Activated CD4-positive, alpha-beta memory T cell treated with anti-CD3 and anti-CD28 coated beads, Interleukin-2, amount 10 ng/mL, durations not matched to agents 7 days and 5 days (primary cell): Measurements from ENCODE around the gene PSME3IP1. TPM values are rescaled to one million over a fixed set of nuclear protein-coding genes. Genes with fewer than 3 reads are reported as not detected.

ENCODE experiments used
- CTCF ChIA-PET: fragments of 350-600 bp; sonication (Branson Sonifier 250); formaldehyde crosslinking; loops from one replicate; lab custom pipeline; 2021; ENCODE audit warnings: antibody characterized with exemption, inconsistent platforms; lab: Charles Lee
- POLR2A ChIA-PET: fragments of 350-600 bp; sonication (Branson Sonifier 250); formaldehyde crosslinking; loops from one replicate; lab custom pipeline; 2021; ENCODE audit warnings: antibody characterized with exemption; lab: Charles Lee
- DNase-seq: peaks from one replicate; pipeline ENCODE4 v3.0.0-alpha.2; 2020
- H3K27ac Mint-ChIP-seq: one replicate; pipeline ENCODE4 v1.8.0; 2021; ENCODE audit warnings: mild to moderate bottlenecking, mixed read lengths
- H3K27me3 Mint-ChIP-seq: one replicate; pipeline ENCODE4 v1.8.0; 2021; ENCODE audit warnings: mixed read lengths
- H3K36me3 Mint-ChIP-seq: one replicate; pipeline ENCODE4 v1.8.0; 2021; ENCODE audit warnings: low read depth, mixed read lengths
- H3K4me1 Mint-ChIP-seq: one replicate; pipeline ENCODE4 v1.8.0; 2021; ENCODE audit warnings: mixed read lengths
- H3K4me3 Mint-ChIP-seq: one replicate; pipeline ENCODE4 v1.8.0; 2021; ENCODE audit warnings: mild to moderate bottlenecking, mixed read lengths
- H3K9me3 Mint-ChIP-seq: one replicate; pipeline ENCODE4 v1.8.0; 2021; ENCODE audit warnings: mixed read lengths
- total RNA-seq, 2 experiments: library from RNA; stranded (reverse); gene quantifications; one replicate each; pipeline ENCODE4 v1.2.3, GENCODE V29; 2021

PSME3IP1 gene
- total RNA-seq, 2 experiments from 2014 or later = 112 to 115 TPM

- Mint-ChIP-seq H3K36me3 (peaks cover 72% of the 10 kb centered on the region), H3K9me3 (no peaks in the 10 kb centered on the region), H3K4me1 (peaks cover 15% of the 10 kb centered on the region), H3K4me3 (no peak overlapping the region), H3K27ac (no peak overlapping the region), H3K27me3 (no peaks in the 10 kb centered on the region)
- ChIA-PET POLR2A (interaction anchor here (1.1 to 1.2 kb wide), 2 partner anchors 63 to 223 kb away, joined by 4 to 6 read pairs; no protein-coding TSS in a partner anchor), CTCF (no interaction called here)
- no peak for DNase-seq
Observed at GRCh38 chr16:57156351-57156703, 29.5 kb downstream of the PSME3IP1 start.

- Mint-ChIP-seq H3K27me3 (no peaks in the 10 kb centered on the region), H3K4me1 (peaks cover 13% of the 10 kb centered on the region), H3K36me3 (peaks cover 68% of the 10 kb centered on the region), H3K27ac (no peak overlapping the region), H3K9me3 (no peaks in the 10 kb centered on the region), H3K4me3 (no peak overlapping the region)
- ChIA-PET POLR2A (interaction anchor here (1.1 to 1.2 kb wide), 2 partner anchors 62 to 223 kb away, joined by 4 to 6 read pairs; no protein-coding TSS in a partner anchor), CTCF (interaction anchor here (0.6 to 1.1 kb wide), 2 partner anchors 28 to 63 kb away, joined by 3 read pairs; no protein-coding TSS in a partner anchor)
- DNase-seq = no peak
Observed at GRCh38 chr16:57155702-57156350, 30.0 kb downstream of the PSME3IP1 start.

- ChIA-PET POLR2A (interaction anchor here (1.2 kb wide), 1 partner anchor 11 kb away, joined by 3 read pairs; no protein-coding TSS in a partner anchor), CTCF (no interaction called here)
- no peaks in the 10 kb centered on the region for H3K27me3 Mint-ChIP-seq
- no peak for DNase-seq
- H3K9me3 Mint-ChIP-seq = no peaks in the 10 kb centered on the region
- no peak overlapping the region for H3K27ac Mint-ChIP-seq
- H3K4me1 Mint-ChIP-seq = peaks cover 9% of the 10 kb centered on the region
- H3K4me3 Mint-ChIP-seq = no peak overlapping the region
- peaks cover 53% of the 10 kb centered on the region for H3K36me3 Mint-ChIP-seq
Observed at GRCh38 chr16:57153841-57154240, 32.0 kb downstream of the PSME3IP1 start.

- CTCF ChIA-PET = interaction anchor here (1.4 to 2.2 kb wide), 2 partner anchors 59 to 68 kb away, joined by 4 to 7 read pairs; no protein-coding TSS in a partner anchor
Observed at GRCh38 chr16:57152096-57153093, 33.4 kb downstream of the PSME3IP1 start.

GRCh38 chr16:57151369-57151768 is 34.5 kb downstream of the PSME3IP1 start:
- H3K27me3 Mint-ChIP-seq = no peaks in the 10 kb centered on the region
- peaks cover 35% of the 10 kb centered on the region for H3K36me3 Mint-ChIP-seq
- H3K4me3 Mint-ChIP-seq = no peak overlapping the region
- DNase-seq = no peak
- no peak overlapping the region for H3K27ac Mint-ChIP-seq
- no peaks in the 10 kb centered on the region for H3K9me3 Mint-ChIP-seq
- H3K4me1 Mint-ChIP-seq = peaks cover 10% of the 10 kb centered on the region
- ChIA-PET POLR2A (interaction anchor here (1.3 to 2.7 kb wide), 3 partner anchors 10 to 34 kb away, joined by 3 to 7 read pairs (median 7); partner anchors contain the start of gene PSME3IP1), CTCF (interaction anchor here (1.4 to 2.2 kb wide), 2 partner anchors 58 to 67 kb away, joined by 4 to 7 read pairs; no protein-coding TSS in a partner anchor)

More at GRCh38 chr16:57152096-57153093, 33.4 kb downstream of the PSME3IP1 start:
- H3K36me3 Mint-ChIP-seq = peaks cover 44% of the 10 kb centered on the region
- H3K27ac Mint-ChIP-seq = no peak overlapping the region
- H3K4me3 Mint-ChIP-seq = no peak overlapping the region
- no peaks in the 10 kb centered on the region for H3K9me3 Mint-ChIP-seq
- peaks cover 12% of the 10 kb centered on the region for H3K4me1 Mint-ChIP-seq
- no peak for DNase-seq
- H3K27me3 Mint-ChIP-seq = no peaks in the 10 kb centered on the region
- POLR2A ChIA-PET = interaction anchor here (1.0 to 2.7 kb wide), 6 partner anchors 9 to 34 kb away, joined by 3 to 7 read pairs (median 4); partner anchors contain the start of gene PSME3IP1

GRCh38 chr16:57150682-57151330 is 35.0 kb downstream of the PSME3IP1 start:
- peaks cover 30% of the 10 kb centered on the region for H3K36me3 Mint-ChIP-seq
- no peak for DNase-seq
- no peak overlapping the region for H3K27ac Mint-ChIP-seq
- ChIA-PET POLR2A (interaction anchor here (0.7 to 2.7 kb wide), 3 partner anchors 8 to 16 kb away, joined by 3 to 7 read pairs (median 3); no protein-coding TSS in a partner anchor), CTCF (interaction anchor here (0.8 to 2.2 kb wide), 3 partner anchors 16 to 67 kb away, joined by 3 to 7 read pairs (median 4); no protein-coding TSS in a partner anchor)
- no peaks in the 10 kb centered on the region for H3K27me3 Mint-ChIP-seq
- H3K4me1 Mint-ChIP-seq = peaks cover 4% of the 10 kb centered on the region
- no peaks in the 10 kb centered on the region for H3K9me3 Mint-ChIP-seq
- no peak overlapping the region for H3K4me3 Mint-ChIP-seq

GRCh38 chr16:57149391-57149790 is 36.4 kb downstream of the PSME3IP1 start:
- POLR2A ChIA-PET = interaction anchor here (0.9 to 2.7 kb wide), 2 partner anchors 8 to 13 kb away, joined by 3 to 7 read pairs; no protein-coding TSS in a partner anchor
- H3K27me3 Mint-ChIP-seq = no peaks in the 10 kb centered on the region
- no peaks in the 10 kb centered on the region for H3K9me3 Mint-ChIP-seq
- CTCF ChIA-PET = interaction anchor here (1.1 kb wide), 1 partner anchor 14 kb away, joined by 3 read pairs; no protein-coding TSS in a partner anchor
- no peak overlapping the region for H3K4me3 Mint-ChIP-seq
- H3K4me1 Mint-ChIP-seq = peaks cover 7% of the 10 kb centered on the region
- H3K27ac Mint-ChIP-seq = no peak overlapping the region
- H3K36me3 Mint-ChIP-seq = peaks cover 24% of the 10 kb centered on the region
- DNase-seq = no peak

- no peak overlapping the region for H3K4me3 Mint-ChIP-seq
- POLR2A ChIA-PET = interaction anchor here (0.9 to 1.5 kb wide), 2 partner anchors 12 to 37 kb away, joined by 3 read pairs; no protein-coding TSS in a partner anchor
- CTCF ChIA-PET = interaction anchor here (1.1 kb wide), 1 partner anchor 13 kb away, joined by 3 read pairs; no protein-coding TSS in a partner anchor
- no peak overlapping the region for H3K27ac Mint-ChIP-seq
- DNase-seq = no peak
- peaks cover 15% of the 10 kb centered on the region for H3K36me3 Mint-ChIP-seq
- H3K9me3 Mint-ChIP-seq = no peaks in the 10 kb centered on the region
- no peaks in the 10 kb centered on the region for H3K27me3 Mint-ChIP-seq
- H3K4me1 Mint-ChIP-seq = peaks cover 7% of the 10 kb centered on the region
Observed at GRCh38 chr16:57148481-57148880, 37.4 kb downstream of the PSME3IP1 start.

- no peak overlapping the region for H3K4me3 Mint-ChIP-seq
- no peak for DNase-seq
- ChIA-PET CTCF (interaction anchor here (1.0 kb wide), 1 partner anchor 63 kb away, joined by 3 read pairs; no protein-coding TSS in a partner anchor), POLR2A (interaction anchor here (1.5 kb wide), 1 partner anchor 38 kb away, joined by 3 read pairs; no protein-coding TSS in a partner anchor)
- H3K27ac Mint-ChIP-seq = no peak overlapping the region
- H3K36me3 Mint-ChIP-seq = peaks cover 6% of the 10 kb centered on the region
- H3K9me3 Mint-ChIP-seq = no peaks in the 10 kb centered on the region
- peaks cover 8% of the 10 kb centered on the region for H3K4me1 Mint-ChIP-seq
- no peaks in the 10 kb centered on the region for H3K27me3 Mint-ChIP-seq
Observed at GRCh38 chr16:57147381-57148221, 38.2 kb downstream of the PSME3IP1 start.

GRCh38 chr16:57146735-57147134 is 39.1 kb downstream of the PSME3IP1 start:
- DNase-seq = no peak
- no peaks in the 10 kb centered on the region for H3K9me3 Mint-ChIP-seq
- H3K27ac Mint-ChIP-seq = no peak overlapping the region
- CTCF ChIA-PET = no interaction called here
- H3K4me1 Mint-ChIP-seq = peaks cover 17% of the 10 kb centered on the region
- H3K4me3 Mint-ChIP-seq = no peak overlapping the region
- no peaks in the 10 kb centered on the region for H3K36me3 Mint-ChIP-seq
- POLR2A ChIA-PET = no interaction called here
- no peaks in the 10 kb centered on the region for H3K27me3 Mint-ChIP-seq

- H3K9me3 Mint-ChIP-seq = no peaks in the 10 kb centered on the region
- no peaks in the 10 kb centered on the region for H3K36me3 Mint-ChIP-seq
- no peaks in the 10 kb centered on the region for H3K27me3 Mint-ChIP-seq
- peaks cover 22% of the 10 kb centered on the region for H3K4me1 Mint-ChIP-seq
- ChIA-PET POLR2A (no interaction called here), CTCF (no interaction called here)
- DNase-seq = no peak
- H3K4me3 Mint-ChIP-seq = no peak overlapping the region
- no peak overlapping the region for H3K27ac Mint-ChIP-seq
Observed at GRCh38 chr16:57146040-57146647, 39.7 kb downstream of the PSME3IP1 start.
